Measurements from ENCODE around the gene TTC34. TPM values are rescaled to one million over a fixed set of nuclear protein-coding genes. Genes with fewer than 3 reads are reported as not detected.

Gene TTC34
- total and polyA plus RNA-seq, 9 of the 15 experiments (the other 6 are each of a cell fraction or from before 2014, with no cell fraction given), result 0.03 to 0.38 (median 0.05) TPM; not detected in 2

GRCh38 chr1:2591581-2592261 lies 209.8 kb downstream of the TTC34 start:
- Histone ChIP-seq H3K4me2 (ENCODE audit: insufficient read depth, low read length) (no peak overlapping the region), H3K27ac (ENCODE audit: extremely low read depth, low read depth, low read length) (no peak overlapping the region), H4K20me1 (replicated peaks; ENCODE audit: control insufficient read depth, insufficient read depth, low read length) (no peaks in the 10 kb centered on the region), H3K9me1 (ENCODE audit: control insufficient read depth, insufficient read depth, low read length) (no peaks in the 10 kb centered on the region), H3K9ac (ENCODE audit: insufficient read depth in 1 of 2, low read depth in 2 of 2, low read length in 2 of 2) (no peak overlapping the region), H3K27me3 (ENCODE audit: control insufficient read depth in 2 of 2, insufficient read depth in 2 of 2, low read length in 2 of 2) (peaks cover 3 to 38% of the 10 kb centered on the region in 2 experiments; a peak in 3 of 5 replicates), H3K79me2 (ENCODE audit: control insufficient read depth, insufficient read depth, low read length) (no peaks in the 10 kb centered on the region), H3K4me3 (no peak overlapping the region), H2AFZ (ENCODE audit: low read depth, low read length) (no peak overlapping the region), H3K36me3 (ENCODE audit: control insufficient read depth, insufficient read depth, low read length) (no peaks in the 10 kb centered on the region), H3K4me1 (replicated peaks in 1 of 2; ENCODE audit: control insufficient read depth in 2 of 2, insufficient read depth in 2 of 2, low read length in 2 of 2) (peaks cover 3 to 74% of the 10 kb centered on the region in 2 experiments; a peak in 2 of 5 replicates), H3K9me3 (replicated peaks; ENCODE audit: control insufficient read depth, insufficient read depth, low read depth, low read length) (no peaks in the 10 kb centered on the region)
- TF ChIP-seq MBD2 (IDR thresholded peaks at IDR 0.05; ENCODE audit: borderline replicate concordance, low read depth), result no peak
- TF ChIP-seq ZNF316 (IDR thresholded peaks at IDR 0.05), result no peak
- TF ChIP-seq SPI1 (IDR thresholded peaks at IDR 0.05; ENCODE audit: borderline replicate concordance, low read depth, low read length), result no peak
- TF ChIP-seq SETDB1 (IDR thresholded peaks at IDR 0.05; ENCODE audit: low read length), result no peak
- TF ChIP-seq NCOA6 (IDR thresholded peaks at IDR 0.05), result no peak
- TF ChIP-seq SRSF1 (IDR thresholded peaks at IDR 0.05; ENCODE audit: low read depth, low read length), result no peak
- no peak for TF ChIP-seq SMAD3 (CRISPR knock-in tag; conservative IDR thresholded peaks at IDR 0.05)
- no peak for TF ChIP-seq E2F1 (CRISPR knock-in tag; IDR thresholded peaks at IDR 0.05)
- no peak for TF ChIP-seq GTF2E2 (tag; IDR thresholded peaks at IDR 0.05)
- TF ChIP-seq MCM3 (IDR thresholded peaks at IDR 0.05), result no peak
- no peak for TF ChIP-seq KLF1 (tag; IDR thresholded peaks at IDR 0.05)
- no peak for TF ChIP-seq ZNF197 (CRISPR knock-in tag; IDR thresholded peaks at IDR 0.05; ENCODE audit: low read depth)
- no peak for TF ChIP-seq CHAMP1 (IDR thresholded peaks at IDR 0.05)
- TF ChIP-seq NFE2 (IDR thresholded peaks at IDR 0.05; ENCODE audit: low read depth), result no peak
- TF ChIP-seq MAZ (CRISPR knock-in tag; conservative IDR thresholded peaks at IDR 0.05 in 1 of 2, IDR thresholded peaks at IDR 0.05 in 1 of 2), result no peak
- POLR2A ChIA-PET, result interaction anchor here (0.6 kb wide), 1 partner anchor 394 kb away, joined by 4 read pairs; no protein-coding TSS in a partner anchor
- DNase-seq (ENCODE audit: extremely low read depth in 1 of 4, low spot score in 3 of 4) (no peak), FAIRE-seq (no peak), ATAC-seq (no peak)
- CTCF ChIA-PET (ENCODE audit: low intra/inter-chr PET ratio), result no interaction called here
- in situ Hi-C loops (cut with MboI), result no loop called here
- BruUV-seq (replicated peaks), result no TSS peak
- intact Hi-C loops (cut with micrococcal nuclease), result no loop called here
- 68% methylated on average over 11 of the region's 12 CpGs for WGBS (ENCODE audit: insufficient coverage, low coverage, missing lambda C conversion rate)
